Immature natural killer cell (primary cell): ENCODE data around the gene AQP1. TPM values are rescaled to one million over a fixed set of nuclear protein-coding genes. Genes with fewer than 3 reads are reported as not detected.

Experiments used
- polyA plus RNA-seq, 3 donors: library from polyadenylated mRNA; unstranded; fragments of 300-500 nt; fragmentation: Illumina TruSeq; gene quantifications; one replicate each; pipeline ENCODE4 v1.2.3, GENCODE V29; 2021

Gene AQP1
- polyA plus RNA-seq, 3 donors from 2014 or later, result 0.08 TPM; not detected in 2

Other genes starting within 250 kb of the AQP1 start
- not detected for gene CRHR2, start 229.4 kb upstream of the AQP1 start, polyA plus RNA-seq
- gene INMT, start 159.7 kb upstream of the AQP1 start, polyA plus RNA-seq, result not detected
- gene MINDY4, start 140.4 kb upstream of the AQP1 start, polyA plus RNA-seq, result under 1 TPM in 2 of 3 donors, not detected in 1; 0.45 to 0.71 TPM
- gene GHRHR, start 52.1 kb downstream of the AQP1 start, polyA plus RNA-seq, result not detected
- not detected for gene ADCYAP1R1, start 140.5 kb downstream of the AQP1 start, polyA plus RNA-seq